Measurements from ENCODE around the gene RNASE4. TPM values are rescaled to one million over a fixed set of nuclear protein-coding genes. Genes with fewer than 3 reads are reported as not detected.

Gene RNASE4
- total RNA-seq, 1 donor from 2014 or later: 5.6 TPM

GRCh38 chr14:20680843-20681347 lies 3.5 kb upstream of the RNASE4 start:
- peak overlapping the region; percentile 63 for H3K4me3 ChIP-seq (ENCODE audit: low read depth, low read length)
- no peak for DNase-seq (ENCODE audit: low read depth)
- H3K27me3 ChIP-seq (ENCODE audit: control insufficient read depth, insufficient read depth, low read length): peaks cover 2% of the 10 kb centered on the region
- no peak for TF ChIP-seq CTCF (IDR thresholded peaks at IDR 0.05; ENCODE audit: insufficient read depth, low read length, poor library complexity, severe bottlenecking)
- no peaks in the 10 kb centered on the region for H3K36me3 ChIP-seq (ENCODE audit: control insufficient read depth, insufficient read depth, low read length)

GRCh38 chr14:20681348-20682126 lies 2.8 kb upstream of the RNASE4 start:
- Histone ChIP-seq H3K36me3 (ENCODE audit: control insufficient read depth, insufficient read depth, low read length) (no peaks in the 10 kb centered on the region), H3K4me3 (ENCODE audit: low read depth, low read length) (peak overlapping the region; percentile 63), H3K27me3 (ENCODE audit: control insufficient read depth, insufficient read depth, low read length) (no peaks in the 10 kb centered on the region)
- no peak for DNase-seq (ENCODE audit: low read depth)
- no peak for TF ChIP-seq CTCF (IDR thresholded peaks at IDR 0.05; ENCODE audit: insufficient read depth, low read length, poor library complexity, severe bottlenecking)

DNA sequence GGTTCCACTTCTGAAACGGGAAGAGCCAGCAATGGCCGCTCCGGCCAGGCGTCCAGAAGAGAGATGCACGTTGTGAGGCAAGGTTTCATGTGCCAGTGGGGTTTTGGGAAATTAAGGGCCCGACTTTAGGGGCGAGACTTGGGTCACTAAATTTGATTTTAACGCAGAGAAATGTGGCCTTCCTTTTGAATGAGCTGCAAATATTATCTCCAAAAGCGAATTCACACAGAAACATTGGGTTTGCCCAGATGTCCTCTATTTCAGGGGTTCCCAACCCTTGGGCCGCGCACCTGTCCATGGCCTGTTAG lies 2.3 kb upstream of the RNASE4 start:
- Histone ChIP-seq H3K36me3 (ENCODE audit: control insufficient read depth, insufficient read depth, low read length) (no peaks in the 10 kb centered on the region), H3K27me3 (ENCODE audit: control insufficient read depth, insufficient read depth, low read length) (no peaks in the 10 kb centered on the region), H3K4me3 (ENCODE audit: low read depth, low read length) (peak overlapping the region; percentile 63)
- DNase-seq (ENCODE audit: low read depth): no peak
- no peak for TF ChIP-seq CTCF (IDR thresholded peaks at IDR 0.05; ENCODE audit: insufficient read depth, low read length, poor library complexity, severe bottlenecking)

DNA sequence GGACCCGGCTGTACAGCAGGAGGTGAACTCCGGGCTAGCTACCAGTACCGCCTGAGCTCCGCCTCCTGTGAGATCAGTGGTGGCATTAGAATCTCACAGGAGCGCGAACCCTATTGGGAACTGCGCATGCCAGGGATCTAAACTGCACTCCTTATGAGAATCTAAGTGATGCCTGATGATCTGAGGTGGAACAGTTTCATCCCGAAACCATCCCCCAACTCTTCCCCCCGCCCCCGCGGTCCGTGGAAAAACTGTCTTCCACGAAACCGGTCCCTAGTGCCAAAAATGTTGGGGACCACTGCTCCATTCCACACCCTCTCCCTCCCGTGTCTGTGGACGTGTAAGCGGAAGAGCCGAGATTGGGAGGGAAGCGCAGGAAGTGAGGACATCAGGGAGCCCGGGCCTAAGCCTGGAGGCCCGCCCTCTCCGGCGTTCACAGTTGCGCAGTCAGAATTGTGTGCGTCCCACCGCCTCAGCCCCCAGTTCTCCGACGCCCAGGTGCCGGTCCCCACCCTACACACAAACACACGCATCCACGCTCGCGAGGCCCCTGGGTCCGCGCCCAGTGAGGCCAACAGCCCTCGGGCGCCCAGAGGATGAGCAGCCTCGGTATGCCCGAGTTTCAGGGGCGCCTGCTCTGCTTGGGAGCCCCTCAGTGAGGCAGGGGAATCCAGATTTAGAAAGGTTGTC lies 1.8 kb upstream of the RNASE4 start:
- no peak for DNase-seq (ENCODE audit: low read depth)
- no peaks in the 10 kb centered on the region for H3K27me3 ChIP-seq (ENCODE audit: control insufficient read depth, insufficient read depth, low read length)
- peak overlapping the region; percentile 63 for H3K4me3 ChIP-seq (ENCODE audit: low read depth, low read length)
- no peaks in the 10 kb centered on the region for H3K36me3 ChIP-seq (ENCODE audit: control insufficient read depth, insufficient read depth, low read length)
- TF ChIP-seq CTCF (IDR thresholded peaks at IDR 0.05; ENCODE audit: insufficient read depth, low read length, poor library complexity, severe bottlenecking): peak; percentile 15

DNA sequence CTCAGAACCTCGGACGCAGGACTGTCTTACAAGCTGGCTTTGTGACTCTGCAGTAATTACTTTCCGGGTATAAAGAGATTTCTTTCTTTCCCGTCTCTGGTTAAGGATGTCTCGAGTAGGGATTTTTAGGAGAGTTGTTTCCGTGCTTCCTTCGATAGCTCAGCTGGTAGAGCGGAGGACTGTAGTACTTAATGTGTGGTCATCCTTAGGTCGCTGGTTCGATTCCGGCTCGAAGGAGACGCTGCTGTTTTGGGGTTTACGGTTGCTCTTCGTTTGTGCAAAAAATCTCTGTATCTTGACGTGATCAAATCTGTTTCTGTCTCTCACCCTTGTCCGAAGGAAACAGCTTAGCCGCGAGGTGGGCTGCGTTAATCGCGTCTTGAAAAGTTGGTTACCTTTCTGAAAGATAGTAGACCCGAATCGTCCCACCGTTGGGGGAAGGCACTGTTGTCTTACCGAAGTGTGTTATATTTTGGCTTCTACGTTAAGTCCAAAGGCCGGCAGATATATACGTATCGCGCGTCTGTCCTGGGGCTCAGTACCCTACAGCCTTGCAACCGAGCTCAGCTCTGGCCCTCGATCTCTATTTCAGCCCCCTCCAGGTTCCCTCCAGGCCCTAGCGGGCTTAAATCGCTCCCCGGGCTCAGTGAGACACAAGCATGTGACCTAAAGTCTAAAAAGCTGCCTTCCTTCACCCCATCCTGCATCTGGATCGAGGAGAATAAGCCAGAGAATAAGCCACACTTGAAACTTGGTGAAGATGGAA lies 1.1 kb upstream of the RNASE4 start:
- TF ChIP-seq CTCF (IDR thresholded peaks at IDR 0.05; ENCODE audit: insufficient read depth, low read length, poor library complexity, severe bottlenecking): no peak
- Histone ChIP-seq H3K4me3 (ENCODE audit: low read depth, low read length) (peak overlapping the region; percentile 63), H3K36me3 (ENCODE audit: control insufficient read depth, insufficient read depth, low read length) (no peaks in the 10 kb centered on the region), H3K27me3 (ENCODE audit: control insufficient read depth, insufficient read depth, low read length) (no peaks in the 10 kb centered on the region)
- DNase-seq (ENCODE audit: low read depth): no peak
